ENCODE results near the gene BHLHA15. TPM values are rescaled to one million over a fixed set of nuclear protein-coding genes. Genes with fewer than 3 reads are reported as not detected.

Gene BHLHA15
- total and polyA plus RNA-seq, 2 of the 13 experiments (the other 11 are each of a cell fraction or from before 2014, with no cell fraction given): 1.9 to 6.1 TPM

GRCh38 chr7:98211676-98212531 lies 665 bp downstream of the BHLHA15 start (continued):
- TF ChIP-seq ZNF407 (CRISPR knock-in tag; IDR thresholded peaks at IDR 0.05; ENCODE audit: not compliant biosample characterization) (no peak), MEF2D (CRISPR knock-in tag; IDR thresholded peaks at IDR 0.05) (peak; percentile 88), ZNF709 (CRISPR knock-in tag; IDR thresholded peaks at IDR 0.05) (no peak), MBNL3 (CRISPR knock-in tag; conservative IDR thresholded peaks at IDR 0.05) (no peak), PLRG1 (conservative IDR thresholded peaks at IDR 0.05) (no peak), ZBTB33 (CRISPR knock-in tag; IDR thresholded peaks at IDR 0.05) (peak; percentile 96)
- TF ChIP-seq, protein P1, sequence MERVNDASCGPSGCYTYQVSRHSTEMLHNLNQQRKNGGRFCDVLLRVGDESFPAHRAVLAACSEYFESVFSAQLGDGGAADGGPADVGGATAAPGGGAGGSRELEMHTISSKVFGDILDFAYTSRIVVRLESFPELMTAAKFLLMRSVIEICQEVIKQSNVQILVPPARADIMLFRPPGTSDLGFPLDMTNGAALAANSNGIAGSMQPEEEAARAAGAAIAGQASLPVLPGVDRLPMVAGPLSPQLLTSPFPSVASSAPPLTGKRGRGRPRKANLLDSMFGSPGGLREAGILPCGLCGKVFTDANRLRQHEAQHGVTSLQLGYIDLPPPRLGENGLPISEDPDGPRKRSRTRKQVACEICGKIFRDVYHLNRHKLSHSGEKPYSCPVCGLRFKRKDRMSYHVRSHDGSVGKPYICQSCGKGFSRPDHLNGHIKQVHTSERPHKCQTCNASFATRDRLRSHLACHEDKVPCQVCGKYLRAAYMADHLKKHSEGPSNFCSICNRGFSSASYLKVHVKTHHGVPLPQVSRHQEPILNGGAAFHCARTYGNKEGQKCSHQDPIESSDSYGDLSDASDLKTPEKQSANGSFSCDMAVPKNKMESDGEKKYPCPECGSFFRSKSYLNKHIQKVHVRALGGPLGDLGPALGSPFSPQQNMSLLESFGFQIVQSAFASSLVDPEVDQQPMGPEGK (CRISPR knock-in tag; IDR thresholded peaks at IDR 0.05): peak; percentile 90
- TF ChIP-seq, protein P2, sequence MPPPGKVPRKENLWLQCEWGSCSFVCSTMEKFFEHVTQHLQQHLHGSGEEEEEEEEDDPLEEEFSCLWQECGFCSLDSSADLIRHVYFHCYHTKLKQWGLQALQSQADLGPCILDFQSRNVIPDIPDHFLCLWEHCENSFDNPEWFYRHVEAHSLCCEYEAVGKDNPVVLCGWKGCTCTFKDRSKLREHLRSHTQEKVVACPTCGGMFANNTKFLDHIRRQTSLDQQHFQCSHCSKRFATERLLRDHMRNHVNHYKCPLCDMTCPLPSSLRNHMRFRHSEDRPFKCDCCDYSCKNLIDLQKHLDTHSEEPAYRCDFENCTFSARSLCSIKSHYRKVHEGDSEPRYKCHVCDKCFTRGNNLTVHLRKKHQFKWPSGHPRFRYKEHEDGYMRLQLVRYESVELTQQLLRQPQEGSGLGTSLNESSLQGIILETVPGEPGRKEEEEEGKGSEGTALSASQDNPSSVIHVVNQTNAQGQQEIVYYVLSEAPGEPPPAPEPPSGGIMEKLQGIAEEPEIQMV (CRISPR knock-in tag; IDR thresholded peaks at IDR 0.05; ENCODE audit: low read depth): no peak
- TF ChIP-seq, protein P3, sequence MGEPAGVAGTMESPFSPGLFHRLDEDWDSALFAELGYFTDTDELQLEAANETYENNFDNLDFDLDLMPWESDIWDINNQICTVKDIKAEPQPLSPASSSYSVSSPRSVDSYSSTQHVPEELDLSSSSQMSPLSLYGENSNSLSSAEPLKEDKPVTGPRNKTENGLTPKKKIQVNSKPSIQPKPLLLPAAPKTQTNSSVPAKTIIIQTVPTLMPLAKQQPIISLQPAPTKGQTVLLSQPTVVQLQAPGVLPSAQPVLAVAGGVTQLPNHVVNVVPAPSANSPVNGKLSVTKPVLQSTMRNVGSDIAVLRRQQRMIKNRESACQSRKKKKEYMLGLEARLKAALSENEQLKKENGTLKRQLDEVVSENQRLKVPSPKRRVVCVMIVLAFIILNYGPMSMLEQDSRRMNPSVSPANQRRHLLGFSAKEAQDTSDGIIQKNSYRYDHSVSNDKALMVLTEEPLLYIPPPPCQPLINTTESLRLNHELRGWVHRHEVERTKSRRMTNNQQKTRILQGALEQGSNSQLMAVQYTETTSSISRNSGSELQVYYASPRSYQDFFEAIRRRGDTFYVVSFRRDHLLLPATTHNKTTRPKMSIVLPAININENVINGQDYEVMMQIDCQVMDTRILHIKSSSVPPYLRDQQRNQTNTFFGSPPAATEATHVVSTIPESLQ (CRISPR knock-in tag; conservative IDR thresholded peaks at IDR 0.05): no peak
- TF ChIP-seq, protein P4, sequence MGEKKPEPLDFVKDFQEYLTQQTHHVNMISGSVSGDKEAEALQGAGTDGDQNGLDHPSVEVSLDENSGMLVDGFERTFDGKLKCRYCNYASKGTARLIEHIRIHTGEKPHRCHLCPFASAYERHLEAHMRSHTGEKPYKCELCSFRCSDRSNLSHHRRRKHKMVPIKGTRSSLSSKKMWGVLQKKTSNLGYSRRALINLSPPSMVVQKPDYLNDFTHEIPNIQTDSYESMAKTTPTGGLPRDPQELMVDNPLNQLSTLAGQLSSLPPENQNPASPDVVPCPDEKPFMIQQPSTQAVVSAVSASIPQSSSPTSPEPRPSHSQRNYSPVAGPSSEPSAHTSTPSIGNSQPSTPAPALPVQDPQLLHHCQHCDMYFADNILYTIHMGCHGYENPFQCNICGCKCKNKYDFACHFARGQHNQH (CRISPR knock-in tag; IDR thresholded peaks at IDR 0.05): no peak

Data from HepG2 (cell line).